NCI-H748 (cell line): Measurements from ENCODE around the gene JAML.

Experiments used
- DNase-seq: peaks from one replicate; lab custom pipeline; 2025; ENCODE audit not compliant: unreplicated experiment; lab: John Stamatoyannopoulos, UW

The JAML gene

GRCh38 chr11:118216621-118217481 lies 8.0 kb downstream of the JAML start:
- no peak for DNase-seq

- DNase-seq: no peak
Observed at GRCh38 chr11:118215765-118216164, 9.0 kb downstream of the JAML start.

GRCh38 chr11:118215262-118215661 lies 9.5 kb downstream of the JAML start:
- DNase-seq: no peak

- no peak for DNase-seq
Observed at GRCh38 chr11:118214210-118214914, 10.4 kb downstream of the JAML start.

- no peak for DNase-seq
Observed at GRCh38 chr11:118213781-118214180, 11.0 kb downstream of the JAML start.

GRCh38 chr11:118213201-118213600 lies 11.6 kb downstream of the JAML start:
- DNase-seq: no peak

GRCh38 chr11:118212781-118213191 lies 12.0 kb downstream of the JAML start:
- no peak for DNase-seq

GRCh38 chr11:118212131-118212725 lies 12.6 kb downstream of the JAML start:
- DNase-seq: no peak

GRCh38 chr11:118211006-118211405 lies 13.8 kb downstream of the JAML start:
- no peak for DNase-seq

GRCh38 chr11:118210323-118210722 lies 14.5 kb downstream of the JAML start:
- DNase-seq: no peak

GRCh38 chr11:118209033-118209432 lies 15.8 kb downstream of the JAML start:
- DNase-seq: no peak

GRCh38 chr11:118207079-118207478 lies 17.7 kb downstream of the JAML start:
- DNase-seq: no peak

- no peak for DNase-seq
Observed at GRCh38 chr11:118206391-118207031, 18.3 kb downstream of the JAML start.

- DNase-seq: no peak
Observed at GRCh38 chr11:118205606-118206378, 19.0 kb downstream of the JAML start.

- DNase-seq: no peak
Observed at GRCh38 chr11:118202599-118203422, 22.0 kb downstream of the JAML start.

GRCh38 chr11:118201966-118202365 lies 22.8 kb downstream of the JAML start:
- no peak for DNase-seq

GRCh38 chr11:118200901-118201680 lies 23.7 kb downstream of the JAML start:
- DNase-seq: no peak

GRCh38 chr11:118200497-118200896 lies 24.3 kb downstream of the JAML start:
- no peak for DNase-seq

GRCh38 chr11:118199135-118199534 lies 25.7 kb downstream of the JAML start:
- no peak for DNase-seq
